HG03025 (cell line): ENCODE results near the gene SEPHS1.
"Not testable (repeated sequence)": the region's sequence is repeated elsewhere in the genome, so short reads cannot be mapped to it uniquely, and the experiment has no call there.

Source experiments
- ATAC-seq: cut with Tn5 transposase; IDR thresholded peaks from one replicate; pipeline ENCODE4 v1.9.1; 2021; ENCODE audit warnings: mild to moderate bottlenecking, moderate library complexity; ENCODE audit not compliant: unreplicated experiment, low FRiP score

The SEPHS1 gene

GRCh38 chr10:13330980-13331379 is 17.1 kb downstream of the SEPHS1 start:
- not testable (repeated sequence) for ATAC-seq

DNA sequence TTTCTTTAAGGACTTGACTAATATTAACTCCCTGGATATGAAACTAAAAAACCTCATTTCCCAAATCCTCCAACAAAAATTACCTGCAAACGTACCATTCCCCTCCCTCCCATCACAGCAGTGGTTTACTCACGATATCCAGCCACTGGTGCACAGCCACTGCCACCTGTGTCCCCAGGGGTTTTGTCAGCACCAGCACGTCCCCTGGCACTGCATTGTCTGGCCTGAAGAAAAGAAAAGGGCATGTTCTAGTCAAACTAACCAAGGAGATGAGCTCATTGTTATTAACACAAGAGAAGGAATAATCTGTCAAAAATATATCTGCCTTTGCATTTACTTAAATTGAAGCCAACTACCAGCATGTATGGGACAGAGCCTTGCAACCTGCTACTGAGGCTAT is 18.5 kb downstream of the SEPHS1 start:
- ATAC-seq, result no peak

GRCh38 chr10:13328613-13329012 is 19.5 kb downstream of the SEPHS1 start:
- ATAC-seq, result no peak

GRCh38 chr10:13328126-13328525 is 20.0 kb downstream of the SEPHS1 start:
- ATAC-seq, result no peak

DNA sequence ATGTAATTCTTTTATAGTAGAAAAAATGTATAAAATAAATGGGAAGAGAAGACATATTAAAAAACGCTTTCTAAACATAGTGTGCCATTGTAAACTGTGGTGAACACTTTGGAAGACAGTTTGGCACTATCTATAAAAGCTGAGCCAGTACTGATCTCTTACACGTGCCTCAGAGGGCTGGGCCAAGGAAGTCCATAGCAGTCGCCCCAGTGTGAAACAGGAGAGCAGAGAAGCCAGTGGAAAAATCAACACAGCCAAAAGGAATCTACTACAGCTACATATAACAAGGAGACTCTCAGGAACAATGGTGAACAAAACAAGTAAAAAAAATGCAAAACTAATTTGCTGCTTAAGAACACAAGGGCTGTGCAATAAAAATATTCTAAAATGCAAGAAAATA is 20.6 kb downstream of the SEPHS1 start:
- ATAC-seq, result no peak

- no peak for ATAC-seq
These were observed 25.4 kb downstream of the SEPHS1 start for GRCh38 chr10:13322615-13323148.

DNA sequence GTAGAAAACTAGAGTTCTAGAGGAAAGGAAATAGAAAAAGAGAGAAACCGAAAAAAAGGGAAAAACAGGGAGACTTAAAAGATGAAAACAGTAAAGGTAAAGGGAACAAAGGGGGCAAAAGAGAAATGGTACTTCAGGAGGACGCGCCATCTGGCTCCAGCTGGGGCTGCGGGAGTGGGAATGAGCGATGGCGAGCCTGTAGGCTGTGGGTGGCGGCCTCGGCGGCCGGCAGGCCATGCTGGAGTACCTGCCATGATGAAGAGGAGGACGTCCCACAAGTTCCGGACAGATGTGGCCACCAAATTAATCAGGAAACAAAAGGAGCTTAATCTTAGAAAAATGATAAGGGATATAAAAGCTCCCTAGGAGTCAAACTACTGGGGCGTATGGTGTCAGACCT is 26.5 kb downstream of the SEPHS1 start:
- no peak for ATAC-seq

DNA sequence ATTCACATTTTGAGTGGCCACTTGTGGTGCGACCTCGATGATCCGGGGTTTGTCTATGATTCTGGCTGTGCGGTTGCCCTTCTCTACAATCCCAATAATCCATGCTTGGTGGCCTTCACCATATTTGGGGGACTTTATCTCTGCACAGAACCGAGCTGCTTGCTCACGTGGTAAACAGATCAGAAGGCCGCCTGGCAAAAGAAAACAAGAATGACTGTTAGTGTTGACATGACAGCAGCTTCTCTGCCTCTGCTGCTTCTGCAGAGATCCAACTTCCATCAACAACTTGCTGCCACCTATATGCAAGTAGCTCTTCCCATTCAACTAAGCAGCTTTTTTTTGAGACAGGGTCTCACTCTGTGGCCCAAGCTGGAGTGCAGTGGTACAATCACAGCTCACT is 28.9 kb downstream of the SEPHS1 start:
- ATAC-seq, result no peak

DNA sequence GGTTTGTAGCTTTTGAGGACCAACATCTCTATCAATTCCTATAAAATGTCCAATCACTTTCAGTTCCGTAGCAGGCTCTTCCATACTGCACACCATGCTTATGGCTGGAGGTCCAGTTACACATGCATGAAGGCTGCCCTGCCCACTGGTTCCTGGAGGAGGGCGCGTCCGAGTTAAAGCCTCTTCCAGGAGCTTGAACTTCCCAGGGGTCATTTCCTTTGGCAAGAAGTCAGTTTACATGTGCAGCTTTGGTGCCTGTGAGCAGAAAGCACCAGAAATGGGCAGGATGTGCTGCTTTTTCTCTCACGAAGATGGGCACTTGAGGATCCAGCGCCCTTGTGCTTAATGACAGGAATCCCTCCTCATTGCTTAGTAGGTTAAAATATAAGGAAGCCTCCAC is 30.6 kb downstream of the SEPHS1 start:
- no peak for ATAC-seq

DNA sequence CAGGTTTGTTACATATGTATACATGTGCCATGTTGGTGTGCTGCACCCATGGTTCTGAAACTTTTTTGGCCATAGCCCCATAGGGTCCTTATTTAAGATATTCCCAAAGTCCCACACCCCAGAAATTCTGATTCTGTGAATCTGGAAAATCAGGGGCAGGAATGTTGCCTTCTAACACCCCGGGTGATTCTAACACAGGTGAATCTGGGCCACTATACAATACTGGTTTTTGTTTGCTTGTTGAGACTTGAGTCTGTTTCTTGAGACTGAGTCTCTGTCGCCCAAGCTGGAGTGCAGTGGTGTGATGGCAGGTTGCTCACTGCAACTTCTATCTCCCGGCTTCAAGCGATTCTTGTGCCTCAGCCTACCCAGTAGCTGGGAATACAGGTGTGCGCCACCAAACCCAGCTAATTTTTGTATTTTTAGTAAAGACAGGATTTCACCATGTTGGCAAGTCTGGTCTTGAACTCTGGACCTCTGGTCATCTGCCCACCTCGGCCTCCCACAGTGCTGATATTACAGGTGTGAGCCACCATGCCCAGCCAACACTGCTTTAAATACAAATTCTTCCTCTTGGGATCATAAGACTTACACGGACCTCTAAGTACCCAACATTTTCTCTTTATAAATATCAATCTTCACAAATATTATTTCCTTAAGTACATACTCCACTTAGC is 31.3 kb downstream of the SEPHS1 start:
- ATAC-seq, result no peak

DNA sequence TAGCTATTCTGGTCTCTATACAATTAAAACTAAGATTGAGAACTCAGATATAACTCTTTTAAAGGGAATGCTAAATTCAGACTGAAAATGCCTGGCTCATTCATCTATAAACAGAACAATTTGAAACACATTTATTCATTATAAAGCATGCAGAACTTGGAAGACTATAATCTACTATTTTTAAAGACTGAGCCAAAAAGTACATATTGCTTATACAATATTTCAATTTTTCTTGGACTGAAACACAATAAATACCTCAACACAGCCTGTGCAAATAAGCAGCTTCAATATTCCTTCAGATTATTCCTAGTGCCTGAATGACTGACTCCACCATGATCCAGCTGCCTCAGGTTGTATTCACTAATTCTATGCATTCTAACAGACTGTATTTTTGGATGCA is 32.7 kb downstream of the SEPHS1 start:
- ATAC-seq, result no peak

- no peak for ATAC-seq
These were observed 36.9 kb downstream of the SEPHS1 start for GRCh38 chr10:13311177-13311575.

- ATAC-seq, result no peak
These were observed 37.4 kb downstream of the SEPHS1 start for GRCh38 chr10:13310518-13311176.

DNA sequence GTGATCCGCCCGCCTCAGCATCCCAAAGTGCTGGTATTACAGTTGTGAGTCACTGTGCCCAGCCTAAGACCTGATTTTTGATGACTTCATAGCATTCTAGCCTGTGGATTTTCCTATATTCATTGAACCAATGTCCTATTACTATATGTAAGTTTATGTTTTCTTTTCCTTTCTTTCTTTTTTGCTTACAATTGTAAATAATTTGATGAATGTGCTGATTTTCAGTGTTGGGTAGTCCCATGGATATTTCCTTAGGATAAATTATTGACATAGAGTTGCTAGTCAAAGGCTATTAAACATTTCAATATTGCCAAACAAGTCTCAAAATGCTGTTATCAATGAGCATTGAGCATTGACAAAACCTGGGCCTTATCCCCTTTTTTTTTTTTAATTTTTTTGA is 38.3 kb downstream of the SEPHS1 start:
- no peak for ATAC-seq

GRCh38 chr10:13308096-13308495 is 40.0 kb downstream of the SEPHS1 start:
- ATAC-seq, result no peak

DNA sequence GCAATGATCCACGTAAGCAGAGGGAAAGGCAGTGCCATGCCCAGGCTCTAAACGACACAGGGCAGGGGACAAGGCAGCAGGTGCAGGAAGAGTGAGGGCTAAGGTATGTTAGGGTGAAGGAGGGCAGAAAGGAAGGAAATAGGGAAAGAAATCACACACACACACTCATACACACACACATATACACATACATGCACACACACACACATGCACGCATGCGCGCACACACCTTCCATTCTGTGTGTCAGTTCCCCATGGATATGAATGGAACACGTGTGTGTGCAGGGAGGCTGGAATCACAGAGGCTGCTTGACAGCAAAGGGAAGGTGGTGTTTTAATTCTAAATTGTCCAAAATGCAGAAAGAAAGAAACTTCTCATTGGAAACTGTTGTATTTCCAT is 42.0 kb downstream of the SEPHS1 start:
- ATAC-seq, result no peak

DNA sequence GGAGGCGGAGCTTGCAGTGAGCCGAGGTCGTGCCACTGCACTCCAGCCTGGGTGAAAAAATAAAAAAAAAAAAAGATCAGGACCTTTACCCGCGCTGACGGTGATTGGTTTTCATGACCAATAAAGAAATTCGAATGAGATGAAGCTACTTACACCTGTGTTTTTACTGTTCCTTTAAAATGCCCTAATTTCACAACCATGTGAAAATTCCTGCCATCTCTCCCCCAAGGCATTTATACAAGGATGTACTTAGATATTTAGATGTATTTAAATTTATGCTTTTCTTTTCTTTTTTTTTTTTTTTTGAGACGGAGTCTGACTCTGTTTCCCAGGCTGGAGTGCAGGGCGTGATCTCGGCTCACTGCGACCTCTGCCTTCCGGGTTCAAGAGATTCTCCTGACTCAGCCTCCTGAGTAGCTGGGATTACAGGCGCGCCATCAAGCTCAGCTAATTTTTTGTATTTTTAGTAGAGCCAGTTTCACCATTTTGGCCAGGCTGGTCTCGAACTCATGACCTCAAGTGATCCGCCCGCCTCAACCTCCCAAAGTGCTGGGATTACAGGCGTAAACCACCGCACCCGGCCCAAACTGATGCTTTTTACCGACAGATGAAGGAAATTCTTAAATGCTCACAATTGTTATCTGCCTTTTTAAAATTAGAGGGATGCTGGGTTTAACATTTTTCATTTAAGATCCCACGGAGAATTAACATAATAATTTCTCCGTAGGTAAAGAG is 45.1 kb downstream of the SEPHS1 start:
- ATAC-seq, result no peak

GRCh38 chr10:13299437-13300287 is 48.4 kb downstream of the SEPHS1 start, which contains the start of gene PHYH:
Gene PHYH, minus strand, starts transcription at chr10:13300064. Its CDS starts 22 bp downstream, at chr10:13300042.
- peak; percentile 64 for ATAC-seq

DNA sequence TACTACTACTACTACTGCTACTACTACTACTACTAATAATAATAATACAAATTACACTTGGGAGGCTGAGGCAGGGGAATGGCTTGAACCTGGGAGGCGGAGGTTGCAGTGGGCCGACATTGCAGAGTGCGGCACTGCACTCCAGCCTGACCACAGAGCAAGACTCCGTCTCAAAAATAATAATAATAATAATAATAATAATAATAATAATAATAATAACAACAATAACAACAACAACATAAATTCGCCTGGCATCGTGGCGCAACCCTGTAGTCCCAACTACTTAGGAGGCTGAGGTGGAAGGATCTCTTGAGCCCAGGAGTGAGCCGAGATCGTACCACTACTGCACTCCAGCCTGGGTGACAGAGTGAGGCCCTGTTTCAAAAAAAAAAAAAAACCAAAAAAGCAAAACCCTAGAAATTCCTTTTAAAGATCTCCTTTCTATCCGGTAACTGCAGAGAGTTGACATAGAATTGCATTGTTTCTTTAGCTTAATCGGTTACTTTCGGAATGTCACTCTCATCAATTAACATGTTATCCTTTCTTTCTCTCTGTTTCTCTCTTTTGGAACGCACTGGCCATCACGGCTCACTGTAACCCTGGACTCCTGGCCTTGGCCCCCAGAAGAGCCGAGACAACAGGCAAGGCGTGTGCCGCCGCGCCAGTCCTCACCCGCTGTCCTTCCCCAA is 49.2 kb downstream of the SEPHS1 start:
- no peak for ATAC-seq

- no peak for ATAC-seq
These were observed 51.6 kb downstream of the SEPHS1 start for GRCh38 chr10:13296476-13296875.
